Suprapubic skin (tissue), 4 donors: ENCODE results near the gene CAMSAP1. TPM values are rescaled to one million over a fixed set of nuclear protein-coding genes. Genes with fewer than 3 reads are reported as not detected.

Experiments
- DNase-seq, 2 donors: peaks; one replicate each; pipeline ENCODE4 v3.0.0-alpha.2; 2019; ENCODE audit warnings: low spot score in 2 of 2
- H3K27ac ChIP-seq: fragments of 200-600 bp; sonication (generic); one replicate; pipeline ENCODE4 v1.5.1; 2019
- H3K27me3 ChIP-seq: fragments of 200-600 bp; sonication (generic); one replicate; pipeline ENCODE4 v1.5.1; 2019
- H3K36me3 ChIP-seq: fragments of 200-600 bp; sonication (generic); one replicate; pipeline ENCODE4 v1.5.1; 2019
- H3K4me1 ChIP-seq: fragments of 200-600 bp; sonication (generic); one replicate; pipeline ENCODE4 v1.5.1; 2019
- H3K4me3 ChIP-seq: fragments of 200-600 bp; sonication (generic); one replicate; pipeline ENCODE4 v1.5.1; 2019; ENCODE audit warnings: mild to moderate bottlenecking
- H3K9me3 ChIP-seq: fragments of 200-600 bp; sonication (generic); one replicate; pipeline ENCODE4 v1.5.1; 2019
- EP300 ChIP-seq: sonication (generic); formaldehyde crosslinking; IDR thresholded peaks from one replicate; pipeline ENCODE4 v1.6.1; 2017; ENCODE audit warnings: antibody characterized with exemption
- POLR2A ChIP-seq, 2 donors: fragments of 450-650 bp; IDR thresholded peaks; one replicate each; pipeline ENCODE4 v1.6.1; 2017; ENCODE audit warnings: antibody characterized with exemption in 2 of 2, mild to moderate bottlenecking in 2 of 2, moderate library complexity in 2 of 2
- POLR2AphosphoS5 ChIP-seq, 3 donors: sonication (generic); formaldehyde crosslinking; IDR thresholded peaks; one replicate each; pipeline ENCODE4 v1.6.1; 2017; ENCODE audit warnings: antibody characterized with exemption in 3 of 3
- WGBS: methylation state at CpG from one replicate; pipeline ENCODE4 v1.1.5; 2018; 5-methylcytosine and 5-hydroxymethylcytosine counted together
- total RNA-seq, 4 donors: library from RNA; depleted of rRNA; stranded (reverse); fragments of >200 nt; gene quantifications; one replicate each; pipeline ENCODE4 v1.1.0, GENCODE V29; 2016
- TF ChIP-seq, protein P1 (sequence below), 2 donors: fragments of 200-600 bp in 1 of 2; fragments of 450-650 bp in 1 of 2; sonication (generic) in 1 of 2; IDR thresholded peaks; one replicate each; pipeline ENCODE4 v1.5.1; 2016 to 2019; ENCODE audit warnings: antibody characterized with exemption in 2 of 2, mild to moderate bottlenecking in 1 of 2, moderate library complexity in 1 of 2

Gene CAMSAP1
- total RNA-seq, 4 donors from 2014 or later: 42.0 to 58.3 (median 54.9) TPM

DNA sequence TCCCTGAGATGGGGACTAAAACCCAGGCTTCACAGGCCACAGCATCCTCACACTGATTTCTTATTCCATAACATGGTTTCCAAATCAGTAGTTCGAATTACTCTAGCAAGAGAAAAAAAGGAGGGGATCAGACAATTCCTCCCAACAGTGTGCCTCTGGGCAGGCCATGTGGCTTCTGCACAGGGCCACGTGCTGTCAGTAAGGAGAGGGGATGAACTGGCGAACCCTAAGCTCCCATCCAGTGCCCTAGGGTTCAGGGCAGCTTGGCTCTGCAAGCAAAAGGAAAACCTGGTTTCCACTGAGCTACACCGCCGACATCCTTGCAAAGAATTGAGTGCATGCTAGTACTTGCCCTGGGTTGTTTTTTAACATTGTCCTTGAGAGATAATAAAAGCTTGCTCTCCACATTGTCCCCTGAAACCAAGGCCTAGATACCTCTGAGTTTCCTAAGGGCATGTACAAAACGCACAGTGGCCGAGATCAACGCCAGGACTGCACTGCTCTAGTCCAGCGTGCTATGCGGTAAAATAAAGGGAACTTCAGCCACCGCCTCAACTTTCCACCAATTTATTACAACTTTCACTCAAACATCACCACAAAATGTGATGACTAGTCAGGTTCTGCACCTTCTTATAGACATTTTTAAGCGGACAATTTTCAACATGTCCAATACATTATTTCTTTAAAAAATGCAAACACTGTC lies 4.5 kb downstream of the CAMSAP1 start:
- Histone ChIP-seq H3K27ac (no peak overlapping the region), H3K9me3 (no peaks in the 10 kb centered on the region), H3K36me3 (no peaks in the 10 kb centered on the region), H3K27me3 (no peaks in the 10 kb centered on the region), H3K4me3 (no peak overlapping the region), H3K4me1 (peaks cover 42% of the 10 kb centered on the region)
- WGBS: 73% methylated on average over 10 of the region's 12 CpGs
- DNase-seq: no peak
- TF ChIP-seq EP300: no peak

DNA sequence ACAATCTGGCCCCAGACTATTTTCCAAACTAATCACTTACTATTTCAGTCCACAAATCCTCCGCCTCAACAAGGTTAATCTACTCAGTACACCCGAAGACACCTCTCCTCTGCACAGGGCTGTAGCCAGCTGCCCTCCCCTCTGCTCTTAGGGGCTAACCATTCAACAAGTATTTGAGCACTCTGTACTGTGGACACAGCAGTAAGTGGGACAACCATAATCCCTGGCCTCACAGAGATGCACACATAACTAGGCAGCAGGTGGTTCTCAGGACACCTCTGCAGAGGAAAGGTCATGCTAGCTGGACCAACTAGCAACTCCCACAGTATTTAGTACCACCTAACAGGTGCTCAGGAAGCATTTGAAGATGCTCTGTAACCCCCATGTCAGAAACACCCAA lies 5.5 kb downstream of the CAMSAP1 start:
- WGBS: 95% methylated on average over 2 of the region's 2 CpGs
- Histone ChIP-seq H3K9me3 (no peaks in the 10 kb centered on the region), H3K27ac (no peak overlapping the region), H3K36me3 (no peaks in the 10 kb centered on the region), H3K27me3 (no peaks in the 10 kb centered on the region), H3K4me3 (no peak overlapping the region), H3K4me1 (peaks cover 42% of the 10 kb centered on the region)
- TF ChIP-seq EP300 (no peak), POLR2AphosphoS5 (IDR thresholded peaks at IDR 0.05) (no peak), POLR2A (IDR thresholded peaks at IDR 0.05) (no peak)
- no peak for DNase-seq

DNA sequence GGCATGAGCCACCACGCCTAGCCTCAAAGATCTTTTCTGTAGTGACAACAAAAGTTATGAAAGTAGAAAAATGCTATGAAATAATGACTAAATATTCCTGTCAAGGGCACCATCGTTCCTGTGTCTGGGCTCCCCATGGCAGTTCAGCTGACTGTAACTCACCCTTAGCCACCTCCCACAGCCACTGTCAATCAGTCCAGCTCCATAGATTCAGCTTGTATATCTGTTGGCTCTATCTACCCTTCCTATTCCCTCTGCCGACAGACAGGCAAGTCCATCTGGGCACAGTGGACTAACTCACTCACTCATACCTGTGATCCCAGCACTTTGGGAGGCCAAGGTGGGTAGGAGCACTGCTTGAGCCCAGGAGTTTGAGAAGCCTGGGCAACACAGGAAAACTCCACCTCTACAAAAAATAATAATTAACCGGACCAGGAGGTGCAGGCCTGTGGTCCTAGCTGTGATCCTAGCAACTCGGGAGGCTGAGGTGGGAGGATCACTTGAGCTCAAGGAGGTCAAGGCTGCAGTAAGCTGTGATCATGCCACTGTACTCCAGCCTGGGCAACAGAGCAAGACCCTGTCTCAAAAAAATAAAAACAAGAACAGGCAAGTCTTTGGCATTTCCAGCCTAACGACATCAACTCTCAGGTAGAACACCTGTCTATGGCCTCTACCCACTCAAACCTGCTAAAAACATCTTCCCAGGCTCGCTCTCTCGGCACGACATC lies 6.2 kb downstream of the CAMSAP1 start:
- Histone ChIP-seq H3K27me3 (no peaks in the 10 kb centered on the region), H3K4me3 (no peak overlapping the region), H3K36me3 (no peaks in the 10 kb centered on the region), H3K9me3 (no peaks in the 10 kb centered on the region), H3K27ac (no peak overlapping the region), H3K4me1 (peaks cover 38% of the 10 kb centered on the region)
- WGBS: 90% methylated on average over 8 of the region's 9 CpGs
- no peak for TF ChIP-seq POLR2A (IDR thresholded peaks at IDR 0.05)
- no peak for DNase-seq

DNA sequence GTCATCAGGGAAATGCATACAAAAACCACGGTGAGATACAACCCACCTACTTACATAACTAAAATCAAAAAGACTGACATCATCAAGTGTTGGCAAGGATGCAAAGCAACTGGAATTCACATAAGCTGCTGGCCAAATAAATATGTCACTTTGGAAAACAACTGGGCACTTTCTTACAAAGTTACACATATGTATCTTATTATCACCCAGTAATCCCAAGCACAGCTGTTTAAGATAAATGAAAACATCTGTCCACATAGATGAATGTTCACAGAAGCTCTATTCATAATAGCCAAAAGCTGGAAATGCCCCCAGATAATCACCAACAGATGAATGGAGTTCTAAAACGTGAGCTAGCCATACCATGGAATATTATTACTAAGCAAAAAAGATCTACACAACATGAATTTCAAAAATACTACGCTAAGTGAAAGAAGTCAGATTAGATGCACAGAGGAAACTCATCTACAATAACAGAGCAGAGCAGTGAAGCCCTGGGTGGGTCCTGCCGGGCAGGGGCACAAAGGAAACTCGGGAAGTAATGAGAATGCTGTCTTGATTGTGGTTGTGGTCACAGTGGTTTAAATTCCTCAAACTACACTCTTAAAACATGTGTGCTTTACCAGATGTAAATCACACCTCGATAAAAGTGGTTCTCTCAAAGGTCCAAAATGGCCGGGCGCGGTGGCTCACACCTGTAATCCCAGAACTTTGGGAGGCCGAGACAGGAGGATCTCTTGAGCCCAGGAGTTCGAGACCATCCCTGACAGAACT lies 8.5 kb downstream of the CAMSAP1 start:
- DNase-seq: peak in 1 of 2 donors; percentile 32
- Histone ChIP-seq H3K4me1 (peaks cover 18% of the 10 kb centered on the region), H3K4me3 (no peak overlapping the region), H3K9me3 (no peaks in the 10 kb centered on the region), H3K27me3 (no peaks in the 10 kb centered on the region), H3K36me3 (no peaks in the 10 kb centered on the region), H3K27ac (no peak overlapping the region)
- WGBS: 71% methylated on average over 11 of the region's 11 CpGs
- TF ChIP-seq POLR2AphosphoS5 (IDR thresholded peaks at IDR 0.05) (no peak), POLR2A (IDR thresholded peaks at IDR 0.05) (no peak), EP300 (no peak)
- TF ChIP-seq, protein P1, sequence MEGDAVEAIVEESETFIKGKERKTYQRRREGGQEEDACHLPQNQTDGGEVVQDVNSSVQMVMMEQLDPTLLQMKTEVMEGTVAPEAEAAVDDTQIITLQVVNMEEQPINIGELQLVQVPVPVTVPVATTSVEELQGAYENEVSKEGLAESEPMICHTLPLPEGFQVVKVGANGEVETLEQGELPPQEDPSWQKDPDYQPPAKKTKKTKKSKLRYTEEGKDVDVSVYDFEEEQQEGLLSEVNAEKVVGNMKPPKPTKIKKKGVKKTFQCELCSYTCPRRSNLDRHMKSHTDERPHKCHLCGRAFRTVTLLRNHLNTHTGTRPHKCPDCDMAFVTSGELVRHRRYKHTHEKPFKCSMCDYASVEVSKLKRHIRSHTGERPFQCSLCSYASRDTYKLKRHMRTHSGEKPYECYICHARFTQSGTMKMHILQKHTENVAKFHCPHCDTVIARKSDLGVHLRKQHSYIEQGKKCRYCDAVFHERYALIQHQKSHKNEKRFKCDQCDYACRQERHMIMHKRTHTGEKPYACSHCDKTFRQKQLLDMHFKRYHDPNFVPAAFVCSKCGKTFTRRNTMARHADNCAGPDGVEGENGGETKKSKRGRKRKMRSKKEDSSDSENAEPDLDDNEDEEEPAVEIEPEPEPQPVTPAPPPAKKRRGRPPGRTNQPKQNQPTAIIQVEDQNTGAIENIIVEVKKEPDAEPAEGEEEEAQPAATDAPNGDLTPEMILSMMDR (IDR thresholded peaks at IDR 0.05): no peak

DNA sequence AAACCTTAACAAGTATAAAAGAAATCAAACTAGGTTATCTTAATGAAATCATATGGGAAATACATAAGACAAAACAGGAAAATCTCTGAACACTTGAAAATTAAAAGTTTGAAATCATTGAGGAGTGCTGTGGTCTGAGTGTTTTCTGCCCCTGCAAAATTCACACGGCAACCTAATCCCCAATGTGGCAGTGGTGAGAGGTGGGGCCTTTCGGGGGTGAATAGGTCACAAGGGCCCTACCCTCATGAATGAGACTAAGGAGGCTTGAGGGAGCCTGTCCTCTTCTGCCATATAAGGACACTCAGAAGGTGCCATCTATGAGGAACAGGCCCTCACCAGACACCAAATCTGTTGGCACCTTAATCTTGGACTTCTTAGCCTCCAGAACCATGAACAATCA lies 10.7 kb downstream of the CAMSAP1 start:
- Histone ChIP-seq H3K4me3 (no peak overlapping the region), H3K4me1 (peaks cover 2% of the 10 kb centered on the region), H3K27me3 (no peaks in the 10 kb centered on the region), H3K9me3 (no peaks in the 10 kb centered on the region), H3K27ac (no peak overlapping the region), H3K36me3 (no peaks in the 10 kb centered on the region)
- 89% methylated on average over 2 of the region's 2 CpGs for WGBS
- no peak for DNase-seq
- TF ChIP-seq POLR2AphosphoS5 (IDR thresholded peaks at IDR 0.05) (no peak), EP300 (no peak), POLR2A (IDR thresholded peaks at IDR 0.05) (no peak)
- TF ChIP-seq, protein P1 (IDR thresholded peaks at IDR 0.05): no peak

DNA sequence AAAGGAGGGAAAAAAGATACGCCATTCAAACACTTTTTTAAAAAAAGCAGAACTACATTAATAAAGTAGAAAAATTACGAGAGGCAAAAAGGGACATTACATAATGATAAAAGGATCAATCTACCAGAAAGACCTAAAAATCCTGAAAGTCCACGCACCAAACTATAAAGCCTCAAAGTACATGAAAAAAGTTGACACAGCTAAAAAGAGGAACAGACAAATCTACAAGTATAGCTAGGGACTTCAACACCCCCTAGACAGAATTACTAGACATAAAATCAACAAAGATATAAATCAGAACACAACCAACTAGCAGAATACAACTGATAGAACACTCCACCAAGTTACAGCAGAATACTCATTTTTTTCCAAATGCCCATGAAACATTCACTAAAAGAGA lies 11.1 kb downstream of the CAMSAP1 start:
- peaks cover 7% of the 10 kb centered on the region for H3K4me1 ChIP-seq
- no peak overlapping the region for H3K27ac ChIP-seq
- 96% methylated on average over 3 of the region's 3 CpGs for WGBS
- DNase-seq: no peak
- no peaks in the 10 kb centered on the region for H3K9me3 ChIP-seq
- H3K27me3 ChIP-seq: no peaks in the 10 kb centered on the region
- TF ChIP-seq POLR2AphosphoS5 (IDR thresholded peaks at IDR 0.05) (no peak), EP300 (no peak), POLR2A (IDR thresholded peaks at IDR 0.05) (no peak)
- TF ChIP-seq, protein P1 (IDR thresholded peaks at IDR 0.05): no peak
- no peak overlapping the region for H3K4me3 ChIP-seq
- H3K36me3 ChIP-seq: no peaks in the 10 kb centered on the region
